IMR-90 (cell line): ENCODE measurements around the gene KCNN3. TPM values are rescaled to one million over a fixed set of nuclear protein-coding genes. Genes with fewer than 3 reads are reported as not detected.

Experiments used
- ATAC-seq: fragments of 200-7000 bp; cut with Tn5 transposase; 2 replicates; pipeline ENCODE4 v1.9.1; 2020; ENCODE audit warnings: low read depth, mild to moderate bottlenecking, moderate library complexity
- BruUV-seq: library from RNA; stranded (reverse); fragments of 400-500 nt; replicated peaks from 2 replicates; lab custom pipeline; 2021; lab: Mats Ljungman, UMichigan
- CTCF ChIA-PET: fragments of 300-600 bp; formaldehyde crosslinking; extraction: SDS; loops from one replicate; lab custom pipeline; 2021; ENCODE audit warnings: antibody characterized with exemption; lab: Yijun Ruan, JAX
- POLR2A ChIA-PET: fragments of 300-600 bp; sonication (Branson Sonifier 250); formaldehyde crosslinking; loops from one replicate; lab custom pipeline; 2022; ENCODE audit warnings: antibody characterized with exemption; ENCODE audit not compliant: unreplicated experiment; lab: Charles Lee
- DNase-seq: peaks from one replicate; pipeline ENCODE4 v3.0.0; 2013
- H2AFZ ChIP-seq: replicated peaks from 2 replicates; pipeline ENCODE3; 2013; ENCODE audit warnings: low read length, mild to moderate bottlenecking; ENCODE audit not compliant: poor library complexity
- H2AK5ac ChIP-seq: 2 replicates; pipeline ENCODE4 v1.6.1; 2013; ENCODE audit warnings: low read depth, low read length, inconsistent platforms
- H2AK9ac ChIP-seq: replicated peaks from 2 replicates; pipeline ENCODE3; 2013; ENCODE audit warnings: mild to moderate bottlenecking, low read depth, low read length, moderate library complexity; ENCODE audit not compliant: poor library complexity
- H2BK120ac ChIP-seq: 2 replicates; pipeline ENCODE4 v1.6.1; 2013; ENCODE audit warnings: low read depth, low read length, inconsistent platforms
- H2BK15ac ChIP-seq: 3 replicates; pipeline ENCODE4 v1.6.1; 2013; ENCODE audit warnings: low read depth, low read length, inconsistent platforms
- H2BK20ac ChIP-seq: 2 replicates; pipeline ENCODE4 v1.6.1; 2013; ENCODE audit warnings: low read depth, mild to moderate bottlenecking, inconsistent platforms, low read length, moderate library complexity
- H2BK5ac ChIP-seq: 2 replicates; pipeline ENCODE4 v1.6.1; 2013; ENCODE audit warnings: mild to moderate bottlenecking, low read depth, low read length, inconsistent platforms; ENCODE audit not compliant: poor library complexity, severe bottlenecking
- H3K14ac ChIP-seq: replicated peaks from 2 replicates; pipeline ENCODE4 v1.6.1; 2013; ENCODE audit warnings: low read depth, low read length, inconsistent platforms
- H3K18ac ChIP-seq: 2 replicates; pipeline ENCODE4 v1.6.1; 2013; ENCODE audit warnings: low read depth, low read length, control low read depth
- H3K23ac ChIP-seq: 2 replicates; pipeline ENCODE4 v1.6.1; 2013; ENCODE audit warnings: low read depth, low read length, inconsistent platforms
- H3K27ac ChIP-seq: 2 replicates; pipeline ENCODE4 v1.5.1; 2013; ENCODE audit warnings: mild to moderate bottlenecking, control low read depth, low read length; ENCODE audit not compliant: insufficient read depth
- H3K27me3 ChIP-seq: 2 replicates; pipeline ENCODE4 v1.6.1; 2013; ENCODE audit warnings: low read length; ENCODE audit not compliant: control insufficient read depth, insufficient read depth
- H3K36me3 ChIP-seq: 2 replicates; pipeline ENCODE4 v1.6.1; 2013; ENCODE audit warnings: low read length, mixed read lengths; ENCODE audit not compliant: control insufficient read depth, insufficient read depth
- H3K4ac ChIP-seq: 2 replicates; pipeline ENCODE4 v1.6.1; 2013; ENCODE audit warnings: low read depth, low read length, inconsistent platforms
- H3K4me1 ChIP-seq: 2 replicates; pipeline ENCODE4 v1.6.1; 2013; ENCODE audit warnings: low read length, mixed read lengths; ENCODE audit not compliant: control insufficient read depth, insufficient read depth
- H3K4me2 ChIP-seq: 2 replicates; pipeline ENCODE4 v1.6.1; 2013; ENCODE audit warnings: low read depth, mild to moderate bottlenecking, control low read depth, low read length, moderate library complexity
- H3K4me3 ChIP-seq: 2 replicates; pipeline ENCODE4 v1.5.1; 2013; ENCODE audit warnings: low read depth, mild to moderate bottlenecking, control low read depth, low read length, moderate library complexity; ENCODE audit not compliant: insufficient read depth
- H3K56ac ChIP-seq: 2 replicates; pipeline ENCODE4 v1.6.1; 2013; ENCODE audit warnings: low read length, inconsistent platforms; ENCODE audit not compliant: insufficient read depth; ENCODE audit errors: extremely low read depth
- H3K79me1 ChIP-seq, 2 experiments: 2 replicates each; pipeline ENCODE4 v1.6.1; 2013; ENCODE audit warnings: low read length in 2 of 2, inconsistent platforms in 1 of 2, low read depth in 1 of 2
- H3K9ac ChIP-seq: 2 replicates; pipeline ENCODE4 v1.6.1; 2013; ENCODE audit warnings: low read depth, low read length, control low read depth
- H3K9me1 ChIP-seq: 2 replicates; pipeline ENCODE4 v1.6.1; 2013; ENCODE audit warnings: low read length, inconsistent platforms; ENCODE audit not compliant: insufficient read depth
- H3K9me3 ChIP-seq: 2 replicates; pipeline ENCODE4 v1.6.1; 2013; ENCODE audit warnings: low read length; ENCODE audit not compliant: control insufficient read depth, insufficient read depth
- H4K20me1 ChIP-seq: 2 replicates; pipeline ENCODE4 v1.6.1; 2013; ENCODE audit warnings: low read length, inconsistent platforms; ENCODE audit not compliant: insufficient read depth
- H4K5ac ChIP-seq: 2 replicates; pipeline ENCODE4 v1.6.1; 2013; ENCODE audit warnings: mild to moderate bottlenecking, low read depth, low read length, control low read depth
- H4K8ac ChIP-seq, 2 experiments: 2 replicates each; pipeline ENCODE4 v1.6.1; 2013; ENCODE audit warnings: low read depth in 2 of 2, low read length in 2 of 2, control low read depth in 1 of 2, inconsistent platforms in 1 of 2
- H4K91ac ChIP-seq: 2 replicates; pipeline ENCODE4 v1.6.1; 2013; ENCODE audit warnings: low read depth, low read length, inconsistent platforms; ENCODE audit not compliant: insufficient read depth
- BHLHE40 ChIP-seq: fragments of 150-350 bp; IDR thresholded peaks from 2 replicates; pipeline ENCODE4 v1.6.1; 2016; ENCODE audit warnings: mild to moderate bottlenecking, low read depth, low read length
- CEBPB ChIP-seq: IDR thresholded peaks from 2 replicates; pipeline ENCODE4 v1.6.1; 2012; ENCODE audit warnings: low read depth, low read length, improper control_type of control experiment
- CHD1 ChIP-seq: IDR thresholded peaks from 2 replicates; pipeline ENCODE4 v1.6.1; 2012; ENCODE audit warnings: low read depth, low read length, improper control_type of control experiment
- NFE2L2 ChIP-seq: fragments of 150-350 bp; IDR thresholded peaks from 2 replicates; pipeline ENCODE4 v1.6.1; 2016; ENCODE audit warnings: low read depth, mild to moderate bottlenecking, low read length
- WGBS, 2 experiments: methylation state at CpG; one replicate each; pipeline versions ENCODE4 v1.1.5 to v1.1.7; 2013; ENCODE audit warnings: missing lambda C conversion rate in 2 of 2; ENCODE audit not compliant: insufficient read length in 1 of 2; ENCODE audit errors: extremely low coverage in 2 of 2; 5-methylcytosine and 5-hydroxymethylcytosine counted together
- dilution Hi-C: fragments of 300-500 bp; cut with HindIII; formaldehyde crosslinking; loops from one replicate; pipeline ENCODE4 v1.14.3; 2018; ENCODE audit warnings: low sequenced_read_pairs; ENCODE audit not compliant: unreplicated experiment
- in situ Hi-C: fragments of 300-500 bp; cut with MboI; formaldehyde crosslinking; loops from 3 replicates; pipeline ENCODE4 v1.14.3; 2019; ENCODE audit warnings: low sequenced_read_pairs, inconsistent platforms, mixed read lengths
- intact Hi-C: fragments of 100-400 bp; cut with micrococcal nuclease; formaldehyde crosslinking; loops from 2 replicates; pipeline ENCODE4 v1.10.0; 2022
- polyA plus RNA-seq, 3 experiments: library from polyadenylated mRNA; depleted of rRNA; stranded (reverse); fragments of >200 nt; gene quantifications; 2 replicates each; pipeline ENCODE4 v1.2.3, GENCODE V29; 2012; ENCODE audit warnings: low replicate concordance in 1 of 3
- total RNA-seq: library from RNA; depleted of rRNA; stranded (reverse); fragments of >200 nt; gene quantifications from 2 replicates; pipeline ENCODE4 v1.2.3, GENCODE V29; 2012

KCNN3 gene
- total and polyA plus RNA-seq, 2 of the 4 experiments (the other 2 are of a cell fraction): 0.02 TPM; not detected in 1

DNA sequence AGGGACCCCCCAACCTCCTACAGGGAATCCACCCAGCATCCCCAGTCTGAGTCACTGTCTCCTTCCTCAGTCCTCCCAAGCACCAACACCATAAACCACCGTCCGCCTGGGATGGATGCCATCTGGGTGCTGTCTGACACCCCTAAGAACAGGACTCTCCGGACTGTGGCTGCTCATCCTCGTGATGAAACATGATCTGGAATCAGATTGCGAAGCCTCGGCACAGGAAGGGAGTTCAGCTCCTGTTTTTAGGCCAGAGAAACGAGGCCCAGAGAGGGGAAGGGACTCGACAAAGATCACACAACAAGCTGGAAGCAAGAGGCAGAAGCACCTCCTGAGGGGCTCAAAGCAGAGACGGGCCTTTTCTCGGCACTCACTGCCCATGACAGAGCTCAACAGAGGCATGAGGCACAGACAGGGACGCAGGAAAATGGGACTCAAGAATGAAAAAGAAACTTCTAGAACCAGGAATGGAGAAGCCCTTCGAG is 8.4 kb downstream of the KCNN3 start:
- Histone ChIP-seq H2AK9ac (no peak overlapping the region), H3K9me1 (peaks cover 8% of the 10 kb centered on the region; the same call in 1 of the 2 replicates), H2BK120ac (peak overlapping the region; percentile 76; the same call in 1 of the 2 replicates), H3K4me2 (peak overlapping the region; percentile 35), H4K5ac (peak overlapping the region; percentile 56), H3K4me1 (peaks cover 17% of the 10 kb centered on the region), H3K23ac (peak overlapping the region; percentile 84; the same call in 1 of the 2 replicates), H3K4ac (peak overlapping the region; percentile 61; the same call in 1 of the 2 replicates), H3K36me3 (no peaks in the 10 kb centered on the region), H3K4me3 (no peak overlapping the region), H3K56ac (no peak overlapping the region), H3K18ac (peak overlapping the region; percentile 83), H3K9ac (no peak overlapping the region), H2AFZ (peak overlapping the region; percentile 68), H3K14ac (peak overlapping the region; percentile 70), H4K8ac (peak overlapping the region; percentile 6 to 71; a peak in 2 of 4 replicates), H3K79me1 (no peaks in the 10 kb centered on the region), H2BK15ac (peak overlapping the region; percentile 45; the same call in 1 of the 3 replicates), H3K9me3 (no peaks in the 10 kb centered on the region), H2BK5ac (no peak overlapping the region), H3K27ac (peak overlapping the region; percentile 36; the same call in 1 of the 2 replicates), H3K27me3 (peaks cover 27% of the 10 kb centered on the region), H2AK5ac (peak overlapping the region; percentile 3; the same call in 1 of the 2 replicates), H4K91ac (peak overlapping the region; percentile 36; the same call in 1 of the 2 replicates), H4K20me1 (peaks cover 3% of the 10 kb centered on the region; the same call in 1 of the 2 replicates), H2BK20ac (peak overlapping the region; percentile 33; the same call in 1 of the 2 replicates)
- no TSS peak for BruUV-seq
- no peak for TF ChIP-seq NFE2L2
- no peak for TF ChIP-seq CHD1
- TF ChIP-seq BHLHE40: 0 out of 2 replicates have a peak, but pooled peaks have one; percentile 19
- TF ChIP-seq CEBPB: peak; percentile 56; the same call in 1 of the 2 replicates
- ChIA-PET POLR2A (interaction anchor here (0.6 kb wide), 1 partner anchor 9 kb away, joined by 6 read pairs; no protein-coding TSS in a partner anchor), CTCF (interaction anchor here (1.0 to 2.5 kb wide), 3 partner anchors 13 to 43 kb away, joined by 3 to 6 read pairs (median 5); no protein-coding TSS in a partner anchor)
- in situ Hi-C loops: no loop called here
- ATAC-seq: peak; percentile 58
- peak; percentile 71 for DNase-seq
- WGBS, 2 experiments: 33% methylated on average over 1 of the region's 12 CpGs; no CpG with 5 or more reads in 1 of the 2 experiments
- intact Hi-C loops: loop anchor here (5.0 kb wide), 1 partner anchor 94 kb away; no protein-coding TSS in a partner anchor
- dilution Hi-C loops: no loop called here
